Measurements from ENCODE around the gene TNS3. TPM values are rescaled to one million over a fixed set of nuclear protein-coding genes. Genes with fewer than 3 reads are reported as not detected.

TNS3 gene
- total RNA-seq, 1 experiment from 2014 or later, result 9.5 TPM

- Histone ChIP-seq H2BK5ac (ENCODE audit: insufficient read length, low read length) (no peak overlapping the region), H3K79me2 (ENCODE audit: insufficient read depth, low read length) (no peaks in the 10 kb centered on the region), H3K9me3 (ENCODE audit: control insufficient read depth, low read depth, low read length) (no peaks in the 10 kb centered on the region), H2AK5ac (ENCODE audit: insufficient read length, low read length) (no peak overlapping the region), H3T11ph (ENCODE audit: low read length) (no peak overlapping the region), H4K91ac (ENCODE audit: insufficient read length, low read depth, low read length) (no peak overlapping the region), H2BK15ac (ENCODE audit: low read depth, low read length) (no peak overlapping the region), H2BK20ac (ENCODE audit: low read depth, low read length, poor library complexity, severe bottlenecking) (no peak overlapping the region), H4K20me1 (ENCODE audit: control insufficient read depth, insufficient read depth, insufficient read length) (no peaks in the 10 kb centered on the region), H2BK120ac (ENCODE audit: low read depth, low read length, poor library complexity, severe bottlenecking) (no peak overlapping the region), H3K9ac (ENCODE audit: extremely low read depth, insufficient read length, low read length) (no peak overlapping the region), H3K27me3 (ENCODE audit: insufficient read depth, low read length) (no peaks in the 10 kb centered on the region), H2AFZ (ENCODE audit: low read length) (no peak overlapping the region), H3K56ac (ENCODE audit: insufficient read length, low read depth, low read length) (no peak overlapping the region), H2BK12ac (ENCODE audit: insufficient read length, low read depth, low read length) (no peak overlapping the region), H3K27ac (ENCODE audit: insufficient read length, low read depth, low read length) (no peak overlapping the region), H3K23ac (ENCODE audit: insufficient read length, low read depth, low read length) (no peak overlapping the region), H3K79me1 (ENCODE audit: insufficient read depth, low read depth, low read length, poor library complexity, severe bottlenecking) (no peaks in the 10 kb centered on the region), H3K14ac (ENCODE audit: insufficient read depth, low read length) (no peak overlapping the region), H4K8ac (replicated peaks; ENCODE audit: insufficient read length, low read depth, low read length) (no peak overlapping the region), H3K4me2 (ENCODE audit: insufficient read depth, insufficient read length, low read length) (no peak overlapping the region), H3K4ac (ENCODE audit: low read depth, low read length) (no peak overlapping the region), H4K5ac (ENCODE audit: insufficient read length, low read depth, low read length) (no peak overlapping the region), H3K4me1 (ENCODE audit: insufficient read depth, low read length) (no peaks in the 10 kb centered on the region), H3K23me2 (ENCODE audit: insufficient read length, low read depth, low read length, poor library complexity, severe bottlenecking) (no peaks in the 10 kb centered on the region), H3K18ac (ENCODE audit: insufficient read length, low read depth, low read length) (no peak overlapping the region)
- WGBS (ENCODE audit: extremely low coverage, insufficient read length, low lambda C conversion rate), result no CpG with 5 or more reads among the region's 9 CpGs
- Mint-ChIP-seq H3K9me3 (no peaks in the 10 kb centered on the region), H3K27me3 (ENCODE audit: low read depth) (peaks cover 72% of the 10 kb centered on the region), H3K4me1 (peaks cover 0 to 2% of the 10 kb centered on the region in 2 experiments; a peak in 1 of 4 replicates), H3K4me3 (no peak overlapping the region), H3K27ac (no peak overlapping the region), H3K36me3 (ENCODE audit: insufficient read depth in 1 of 3, low read depth in 3 of 3) (no peaks in the 10 kb centered on the region)
- no peak for DNase-seq
- TF ChIP-seq CTCF (conservative IDR thresholded peaks at IDR 0.05), result no peak
These were observed 117.6 kb downstream of the TNS3 start for GRCh38 chr7:47464266-47464665.
